Stimulated activated CD4-positive, alpha-beta T cell treated with anti-CD3 and anti-CD28 coated beads, TNF-alpha, amount 100 ng/mL, for 48 hours (primary cell): ENCODE results near the gene MAN1B1.

Experiments used
- DNase-seq, 3 donors: peaks; one replicate each; pipeline ENCODE4 v3.0.0-alpha.2; 2020; ENCODE audit warnings: low read depth in 3 of 3

Gene MAN1B1

DNA sequence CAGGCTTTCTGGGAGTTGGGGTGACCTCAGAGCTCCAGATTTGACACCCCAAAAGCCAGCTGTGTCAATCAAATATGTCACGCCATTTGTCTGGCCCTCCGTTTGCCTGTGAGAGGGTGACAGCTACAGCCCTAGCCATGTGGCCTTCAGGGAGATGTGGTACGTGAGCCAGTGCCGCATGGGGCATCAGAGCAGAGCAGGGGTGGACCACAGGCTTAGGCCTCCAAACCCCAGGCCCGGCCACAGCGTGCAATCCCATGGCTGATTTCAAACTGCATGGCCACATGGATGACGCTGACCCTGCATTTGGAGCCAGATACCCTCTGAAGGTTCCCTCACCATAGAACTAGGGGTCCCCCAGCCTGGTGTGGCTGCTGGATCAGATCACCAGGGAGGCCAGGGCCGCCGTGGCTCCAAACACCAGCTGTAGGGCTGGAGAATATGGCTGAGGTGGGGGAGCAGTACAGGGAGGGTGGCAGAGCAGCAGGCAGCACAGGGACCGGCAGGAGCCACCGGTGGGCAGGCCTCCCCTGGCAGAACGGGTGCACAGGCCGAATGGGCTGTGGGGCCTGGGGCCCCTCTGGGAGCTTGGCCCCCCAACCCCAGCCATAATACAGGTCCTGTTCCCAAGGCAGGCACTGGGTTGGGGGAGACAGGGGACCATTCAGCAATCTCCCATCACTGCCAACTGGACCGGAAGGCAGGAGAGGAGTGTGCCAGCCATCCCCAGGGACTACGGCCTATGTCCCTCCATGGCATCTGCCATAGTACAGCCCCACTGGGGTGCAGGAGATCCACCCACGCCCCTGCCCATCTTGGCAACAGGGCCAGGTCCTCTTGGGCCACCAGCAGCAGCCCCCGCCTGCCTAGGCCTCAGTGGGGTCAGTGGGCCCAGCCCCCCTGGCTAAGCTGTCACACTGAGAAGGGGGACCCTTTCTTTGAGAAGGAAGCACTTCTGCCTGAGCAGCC, 18.0 kb upstream of the MAN1B1 start:
- DNase-seq: no peak

DNA sequence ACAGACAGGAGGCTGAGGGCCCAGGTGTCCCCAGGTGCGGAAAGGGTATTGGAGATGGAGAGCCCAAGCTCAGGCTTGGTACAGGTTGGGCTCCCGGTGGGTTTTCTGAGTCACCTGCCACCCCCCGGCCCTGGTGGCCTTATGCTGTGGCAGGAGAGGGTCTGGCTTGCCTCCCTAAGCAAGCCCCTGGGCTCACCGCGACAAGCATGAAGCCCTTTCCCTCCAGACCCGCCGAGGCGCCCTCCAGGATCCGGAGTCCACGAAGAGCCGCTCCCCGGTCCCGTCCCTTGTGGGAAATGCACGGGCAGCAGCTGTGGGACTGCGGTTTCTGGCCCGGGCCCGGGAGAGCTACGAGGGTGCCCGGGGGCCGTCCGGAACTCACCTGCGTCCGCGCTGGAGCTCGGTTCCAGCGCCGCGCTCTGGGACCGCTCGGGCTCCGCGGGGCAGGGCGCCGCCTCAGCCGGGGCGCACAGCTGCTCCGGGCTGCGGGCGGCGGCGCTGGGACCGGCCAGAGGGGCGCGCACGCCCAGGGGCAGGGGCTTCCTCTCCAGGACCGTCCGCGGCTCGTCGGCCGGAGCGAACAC, 17.2 kb upstream of the MAN1B1 start:
- DNase-seq: no peak

DNA sequence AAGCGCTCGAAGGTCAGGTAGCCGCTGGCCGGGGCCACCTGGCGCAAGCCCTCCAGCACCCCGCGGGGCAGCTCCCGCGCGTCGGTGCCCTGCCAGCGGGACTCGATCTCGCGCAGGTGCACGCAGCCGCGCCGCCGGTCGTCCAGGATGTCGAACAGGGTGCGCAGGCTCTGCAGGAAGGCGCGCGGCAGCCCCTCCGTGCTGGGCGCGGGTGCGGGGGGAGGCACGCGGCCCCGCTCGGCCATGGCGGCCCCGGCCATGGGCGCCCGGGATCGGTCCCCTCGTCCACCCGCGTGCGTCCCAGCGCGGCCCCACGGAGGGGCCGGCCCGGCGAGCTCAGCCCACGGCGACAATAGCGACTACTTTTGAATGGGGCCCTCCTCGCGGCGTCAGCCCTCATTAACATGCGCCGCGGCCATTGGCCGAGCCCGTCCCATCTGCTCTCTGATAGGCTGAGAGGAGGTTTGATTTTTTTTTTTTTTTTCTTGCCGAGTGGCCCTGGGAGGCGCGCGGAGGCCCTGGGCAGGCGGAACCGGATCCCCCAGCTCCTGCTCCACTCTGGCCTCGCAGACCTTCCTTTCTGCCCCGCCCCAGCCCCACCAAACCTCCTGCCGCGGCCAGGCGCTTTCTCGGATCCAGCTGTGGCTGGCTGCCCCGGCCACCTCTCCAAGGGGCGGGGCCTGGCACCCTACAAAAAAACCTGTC, 16.4 kb upstream of the MAN1B1 start, which contains the start of gene SAPCD2:
TSS of gene SAPCD2 (minus strand) at position 357 of the 705 bp plus-strand sequence. CDS start at position 260, 97 bp downstream.
- DNase-seq: peak; percentile 61 to 73 (median 65)

DNA sequence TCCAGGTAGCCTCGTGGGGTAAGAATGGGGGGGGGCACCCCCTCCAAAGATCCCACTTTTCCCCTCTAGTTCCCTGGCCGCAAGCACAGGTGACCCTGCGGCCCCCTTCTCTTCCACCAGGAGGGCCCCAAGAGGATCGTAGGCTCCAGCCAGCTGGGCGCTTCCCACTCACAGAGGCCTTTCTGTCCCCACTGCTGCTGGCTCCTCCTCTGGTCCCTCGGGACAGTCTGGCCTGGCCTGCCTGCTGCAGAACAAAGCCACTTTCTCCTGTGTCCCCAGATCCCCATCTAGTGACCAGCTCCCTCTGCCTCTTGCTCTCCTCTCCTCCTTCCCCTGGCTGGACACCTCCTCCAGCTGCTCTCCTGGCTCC, 15.9 kb upstream of the MAN1B1 start:
- DNase-seq: no peak

DNA sequence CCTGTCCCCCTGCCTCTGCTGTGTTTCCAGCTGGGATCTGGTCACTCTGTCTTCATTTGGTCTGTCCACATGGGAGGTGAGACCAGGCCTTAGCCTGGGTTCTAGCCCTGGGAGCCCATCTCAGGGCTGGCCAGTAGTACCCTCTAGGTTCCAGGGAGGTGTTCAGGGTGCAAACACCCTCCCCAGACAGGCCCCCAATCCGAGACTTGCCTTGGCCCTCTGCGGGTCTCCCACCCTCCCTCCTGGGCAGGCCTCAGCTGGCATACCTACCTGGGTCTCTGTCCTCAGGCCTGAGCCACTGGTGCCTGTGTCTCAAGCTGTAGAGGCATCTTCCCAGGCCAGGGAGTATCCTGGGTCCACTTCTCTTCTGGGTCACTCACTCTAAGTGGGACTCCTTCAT, 15.5 kb upstream of the MAN1B1 start:
- DNase-seq: no peak

DNA sequence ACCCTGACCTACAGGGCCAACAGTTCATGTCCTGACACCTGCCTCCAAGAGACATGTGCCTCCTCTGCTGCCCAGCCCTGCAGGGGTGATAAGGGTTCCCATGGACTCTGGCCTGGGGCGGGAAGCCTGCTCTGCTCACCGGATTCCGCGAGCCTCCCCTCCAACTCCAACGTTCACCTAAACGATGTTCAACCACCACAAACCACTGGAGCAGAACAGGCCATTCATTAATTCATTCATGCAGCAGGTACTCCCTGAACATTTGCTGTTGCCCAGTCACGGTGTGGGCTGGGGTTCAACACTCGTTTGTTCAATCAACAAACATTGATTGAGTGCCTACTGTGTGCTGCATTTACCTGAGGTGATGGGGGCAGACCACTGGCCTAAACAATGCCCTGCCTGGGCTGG, 12.8 kb upstream of the MAN1B1 start:
- DNase-seq: no peak

DNA sequence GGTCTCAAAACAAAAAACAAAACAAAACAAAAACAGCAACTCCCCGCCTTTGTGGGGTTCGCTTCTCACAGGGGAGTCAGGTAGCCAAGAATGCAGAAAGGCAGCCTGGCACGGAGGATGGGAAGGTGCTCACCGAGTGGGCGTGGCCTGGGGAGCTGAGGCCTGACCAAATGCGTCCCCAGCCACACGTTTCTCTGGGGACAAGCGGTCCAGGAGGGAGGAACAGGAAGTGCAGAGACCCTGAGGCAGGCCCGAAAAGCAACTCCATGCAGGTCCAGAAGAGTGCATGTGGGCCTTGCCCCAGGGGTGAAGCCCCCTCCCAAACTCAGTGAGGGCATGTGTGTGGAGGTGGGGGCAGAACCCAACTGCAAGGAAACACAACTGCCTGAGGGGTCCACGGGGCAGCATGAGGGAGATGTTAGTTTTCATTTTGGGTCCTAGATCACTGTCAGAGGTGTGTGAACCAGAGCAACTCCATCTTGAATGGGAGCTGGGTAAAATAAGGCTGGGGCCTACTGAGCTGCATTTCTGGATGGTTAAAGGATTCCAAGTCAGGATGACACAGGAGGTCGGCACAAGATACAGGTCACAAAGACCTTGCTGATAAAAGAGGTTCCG, 12.0 kb upstream of the MAN1B1 start:
- DNase-seq: no peak

DNA sequence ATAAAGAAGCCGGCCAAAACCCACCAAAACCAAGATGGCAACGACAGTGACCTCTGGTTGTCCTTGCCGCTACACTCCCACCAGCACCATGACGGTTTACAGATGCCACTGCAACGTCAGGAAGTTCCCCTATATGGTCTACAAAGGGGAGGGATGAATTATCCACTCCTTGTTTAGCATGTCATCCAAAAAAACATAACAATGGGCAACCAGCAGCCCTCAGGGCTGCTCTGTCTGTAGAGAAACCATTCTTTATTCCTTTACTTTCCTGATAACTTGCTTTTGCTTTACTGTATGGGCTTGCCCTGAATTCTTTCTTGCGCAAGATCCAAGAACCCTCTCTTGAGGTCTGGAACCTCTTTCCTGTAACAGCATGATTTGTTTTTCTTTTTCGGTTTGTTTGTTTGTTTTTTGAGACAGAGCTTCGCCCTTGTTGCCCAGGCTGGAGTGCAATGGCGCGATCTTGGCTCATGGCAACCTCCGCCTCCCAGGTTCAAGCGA, 11.5 kb upstream of the MAN1B1 start:
- no peak for DNase-seq

DNA sequence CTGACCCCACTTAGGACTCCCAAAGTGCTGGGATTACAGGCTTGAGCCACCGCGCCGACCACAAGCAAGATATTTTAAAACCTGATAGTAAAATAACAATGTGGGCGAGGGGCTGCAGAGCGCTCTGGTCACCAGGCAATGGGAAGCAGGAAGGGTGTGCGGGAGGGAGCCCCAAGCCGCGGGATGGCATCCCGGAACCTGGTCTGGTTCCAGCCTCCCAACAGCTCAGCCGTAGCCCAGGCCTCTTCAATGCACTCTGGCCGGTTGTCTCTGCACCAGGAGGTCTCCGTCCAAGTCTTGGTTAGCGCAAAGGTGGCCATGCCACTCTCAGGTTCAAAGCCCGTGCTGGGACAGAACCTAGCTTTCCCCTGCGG, 10.2 kb upstream of the MAN1B1 start:
- no peak for DNase-seq

DNA sequence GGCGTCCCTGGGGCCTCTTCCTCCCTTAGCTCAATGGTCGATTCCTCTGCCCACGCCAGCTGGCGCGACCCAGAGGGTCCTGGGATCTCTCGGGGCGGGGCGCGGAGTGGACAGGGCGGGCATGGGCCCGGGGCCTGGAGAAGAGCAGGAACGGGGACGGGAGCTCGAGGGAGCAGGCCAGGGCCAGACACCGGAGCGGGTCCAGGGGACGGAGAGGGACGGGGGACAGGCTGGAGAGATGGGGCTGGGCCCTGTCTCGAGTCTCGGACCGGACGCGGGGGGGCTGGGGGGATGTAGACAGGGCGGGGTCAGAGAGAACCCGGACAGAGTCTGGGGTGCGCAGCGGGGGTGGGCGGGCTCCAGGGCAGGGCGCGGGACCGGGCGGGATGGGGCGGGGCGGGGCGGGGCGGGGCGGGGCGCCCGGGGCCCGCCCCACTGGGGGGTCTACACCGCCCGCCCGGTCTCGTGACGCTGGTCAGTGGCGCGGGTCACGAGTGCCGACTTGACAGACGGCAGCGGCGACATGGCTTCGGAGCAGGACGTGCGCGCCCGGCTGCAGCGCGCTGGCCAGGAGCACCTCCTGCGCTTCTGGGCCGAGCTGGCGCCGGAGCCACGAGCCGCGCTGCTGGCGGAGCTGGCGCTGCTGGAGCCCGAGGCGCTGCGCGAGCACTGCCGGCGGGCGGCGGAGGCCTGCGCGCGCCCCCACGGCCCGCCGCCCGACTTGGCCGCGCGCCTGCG, 9.6 kb upstream of the MAN1B1 start, which contains the start of gene UAP1L1:
TSS of gene UAP1L1 (plus strand) at position 508 of the 738 bp plus-strand sequence. CDS start at position 524, 16 bp downstream.
- DNase-seq: no peak

DNA sequence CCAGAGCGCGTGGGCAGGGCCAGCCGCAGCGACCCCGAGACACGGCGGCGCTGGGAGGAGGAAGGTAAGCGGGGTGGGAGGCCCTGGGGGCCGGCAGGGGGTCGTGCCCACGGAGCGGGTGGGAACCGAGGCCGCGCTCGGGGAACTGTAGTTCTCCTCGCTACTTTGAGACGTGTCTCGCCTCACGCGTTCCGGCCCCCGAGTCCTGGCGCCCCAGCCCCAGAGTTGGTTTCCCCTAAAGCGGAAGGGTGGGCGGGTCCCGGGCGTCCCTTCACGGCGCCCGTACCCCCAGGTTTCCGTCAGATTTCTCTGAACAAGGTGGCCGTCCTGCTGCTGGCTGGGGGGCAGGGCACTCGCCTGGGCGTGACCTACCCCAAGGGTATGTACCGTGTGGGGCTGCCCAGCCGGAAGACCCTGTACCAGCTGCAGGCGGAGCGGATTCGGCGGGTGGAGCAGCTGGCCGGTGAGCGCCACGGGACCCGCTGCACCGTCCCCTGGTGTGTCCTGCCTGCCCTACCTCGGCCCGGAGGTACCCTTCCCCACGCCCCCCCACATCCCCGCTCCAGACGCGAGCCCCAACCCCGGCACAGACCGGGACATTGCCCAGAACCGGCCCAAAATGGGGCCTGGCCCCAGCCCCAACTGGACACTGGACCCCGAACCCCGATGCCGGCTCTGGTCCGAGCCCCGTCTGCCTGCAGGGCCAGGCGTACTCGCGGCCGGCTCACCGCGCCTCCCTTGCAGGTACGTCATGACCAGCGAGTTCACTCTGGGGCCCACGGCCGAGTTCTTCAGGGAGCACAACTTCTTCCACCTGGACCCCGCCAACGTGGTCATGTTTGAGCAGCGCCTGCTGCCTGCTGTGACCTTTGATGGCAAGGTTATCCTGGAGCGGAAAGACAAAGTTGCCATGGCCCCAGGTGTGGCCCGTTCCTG, 8.8 kb upstream of the MAN1B1 start:
- no peak for DNase-seq

DNA sequence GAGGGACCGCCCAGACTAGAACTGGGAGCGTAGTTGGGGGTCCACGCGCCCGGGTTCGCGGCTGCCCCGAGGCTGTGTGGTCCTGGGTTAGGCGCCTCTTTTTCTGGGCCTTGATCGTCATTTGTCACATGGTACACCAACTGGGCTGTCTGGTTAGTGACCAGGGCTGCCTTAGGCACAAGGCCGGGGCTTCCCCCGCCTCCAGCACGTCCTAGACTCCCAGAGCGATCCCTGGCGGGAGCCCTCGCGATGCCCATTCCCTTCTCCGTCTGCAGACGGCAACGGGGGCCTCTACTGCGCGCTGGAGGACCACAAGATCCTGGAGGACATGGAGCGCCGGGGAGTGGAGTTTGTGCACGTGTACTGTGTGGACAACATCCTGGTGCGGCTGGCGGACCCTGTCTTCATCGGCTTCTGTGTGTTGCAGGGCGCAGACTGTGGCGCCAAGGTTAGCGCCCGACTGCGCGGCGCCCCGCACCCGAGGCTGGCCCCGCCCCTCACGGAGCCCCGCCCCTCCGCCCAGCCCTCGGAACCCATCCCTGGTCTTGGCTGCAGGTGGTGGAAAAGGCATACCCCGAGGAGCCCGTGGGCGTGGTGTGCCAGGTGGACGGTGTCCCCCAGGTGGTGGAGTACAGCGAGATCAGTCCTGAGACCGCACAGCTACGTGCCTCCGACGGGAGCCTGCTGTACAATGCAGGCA, 7.9 kb upstream of the MAN1B1 start:
- DNase-seq: no peak

DNA sequence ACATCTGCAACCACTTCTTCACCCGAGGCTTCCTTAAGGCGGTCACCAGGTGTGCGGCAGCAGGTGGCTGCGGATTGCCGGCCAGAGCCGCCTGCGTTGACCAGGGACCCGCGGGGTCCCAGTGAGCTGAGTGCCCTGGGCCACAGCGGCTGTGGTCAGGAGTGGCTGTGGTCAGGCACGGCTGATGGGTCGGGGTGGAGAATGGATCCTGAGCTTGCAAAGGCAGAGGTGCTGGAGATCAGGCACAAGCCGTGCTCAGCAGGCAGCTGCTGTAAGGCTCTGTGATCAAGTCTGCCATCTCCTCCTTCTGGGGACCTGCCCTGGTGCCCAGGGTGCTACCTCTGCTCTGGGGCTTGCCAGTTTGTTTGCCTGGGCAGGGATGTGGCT, 7.4 kb upstream of the MAN1B1 start:
- no peak for DNase-seq

DNA sequence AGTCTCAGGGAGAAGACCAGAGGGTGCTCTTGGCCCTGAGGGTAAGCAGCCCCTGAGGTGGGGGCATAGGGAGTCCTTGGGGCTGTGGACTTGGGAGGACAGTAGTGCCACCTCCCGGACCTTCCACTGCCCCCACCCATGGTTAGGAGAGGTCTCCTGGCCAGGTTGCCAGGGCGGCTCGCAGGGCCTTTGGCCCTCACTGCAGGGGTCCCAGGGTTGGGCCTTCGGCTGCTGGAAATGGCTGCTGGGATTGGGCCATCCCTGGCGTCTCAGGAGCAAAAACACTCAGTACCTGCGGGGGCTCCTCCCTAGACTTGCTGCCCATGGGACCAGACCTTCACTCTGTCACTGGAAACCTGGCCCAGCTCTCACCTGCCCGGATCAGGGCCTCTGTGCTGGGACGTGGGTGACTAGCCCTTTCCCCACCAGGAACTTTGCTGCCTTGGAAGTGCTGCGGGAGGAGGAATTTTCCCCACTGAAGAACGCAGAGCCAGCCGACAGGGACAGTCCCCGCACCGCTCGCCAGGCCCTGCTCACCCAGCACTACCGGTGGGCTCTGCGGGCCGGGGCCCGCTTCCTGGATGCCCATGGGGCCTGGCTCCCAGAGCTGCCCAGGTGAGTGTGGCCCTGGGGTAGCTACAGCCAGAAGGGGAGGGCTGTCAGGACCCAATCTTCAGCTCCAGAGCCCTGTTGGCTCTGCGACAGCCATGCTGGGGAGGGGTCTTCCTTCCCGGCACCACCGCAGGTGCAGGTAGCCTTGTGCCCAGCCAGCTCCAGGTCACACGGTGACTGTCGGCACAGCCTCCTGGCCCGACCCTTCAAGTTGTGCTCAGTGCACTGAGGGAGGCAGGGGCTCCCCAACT, 6.3 kb upstream of the MAN1B1 start:
- DNase-seq: no peak

DNA sequence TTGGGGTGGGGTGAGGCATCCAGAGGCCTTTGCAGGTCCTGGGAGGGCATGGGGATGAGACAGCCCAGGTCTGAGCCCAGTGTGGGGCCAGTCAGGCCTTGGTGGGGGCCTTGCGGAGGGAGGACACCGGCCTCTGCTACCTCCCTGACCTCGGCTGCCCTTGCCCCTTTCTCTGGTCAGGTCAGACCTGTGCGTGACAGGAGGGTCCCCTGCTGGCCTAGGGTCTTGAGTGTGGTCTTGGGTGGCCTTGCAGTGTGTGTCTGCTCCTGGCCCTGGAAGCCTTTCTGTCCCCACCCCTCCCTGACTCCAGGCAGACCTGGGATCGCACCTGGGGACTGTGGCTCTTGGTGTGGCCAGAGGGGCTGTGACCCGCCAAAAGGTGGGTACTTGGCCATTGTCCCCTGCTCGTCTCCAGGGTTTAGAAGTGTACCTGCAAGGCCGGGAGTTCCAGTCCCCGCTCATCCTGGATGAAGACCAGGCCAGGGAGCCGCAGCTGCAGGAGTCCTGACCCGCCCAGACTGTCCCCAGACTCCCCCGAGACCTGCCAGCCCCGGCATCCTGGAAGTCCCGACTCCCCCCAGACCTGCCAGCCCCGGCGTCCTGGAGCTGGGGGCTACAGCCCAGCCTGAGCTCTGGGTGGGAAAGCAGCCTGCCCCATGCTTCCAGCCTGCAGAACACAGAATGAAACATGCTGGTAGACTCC, 4.4 kb upstream of the MAN1B1 start:
- DNase-seq: no peak

DNA sequence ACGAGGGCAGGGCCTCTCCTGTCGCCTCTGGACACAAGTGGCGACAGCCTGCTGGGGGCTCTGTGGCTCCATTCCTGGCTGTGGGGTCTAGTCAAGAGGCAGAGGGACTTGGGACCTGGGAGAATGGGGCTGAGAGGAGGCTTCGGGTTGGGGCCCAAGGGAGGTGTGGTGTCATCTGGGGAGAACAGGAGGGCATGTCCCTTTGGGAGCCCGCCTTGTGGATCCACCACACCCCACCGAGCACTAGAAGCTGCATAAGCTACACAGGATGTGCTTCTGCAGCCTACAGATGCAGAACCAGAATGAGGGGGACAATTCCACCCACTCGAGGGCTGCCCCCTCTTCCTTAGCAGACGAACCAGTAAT, 3.9 kb upstream of the MAN1B1 start:
- DNase-seq: no peak

DNA sequence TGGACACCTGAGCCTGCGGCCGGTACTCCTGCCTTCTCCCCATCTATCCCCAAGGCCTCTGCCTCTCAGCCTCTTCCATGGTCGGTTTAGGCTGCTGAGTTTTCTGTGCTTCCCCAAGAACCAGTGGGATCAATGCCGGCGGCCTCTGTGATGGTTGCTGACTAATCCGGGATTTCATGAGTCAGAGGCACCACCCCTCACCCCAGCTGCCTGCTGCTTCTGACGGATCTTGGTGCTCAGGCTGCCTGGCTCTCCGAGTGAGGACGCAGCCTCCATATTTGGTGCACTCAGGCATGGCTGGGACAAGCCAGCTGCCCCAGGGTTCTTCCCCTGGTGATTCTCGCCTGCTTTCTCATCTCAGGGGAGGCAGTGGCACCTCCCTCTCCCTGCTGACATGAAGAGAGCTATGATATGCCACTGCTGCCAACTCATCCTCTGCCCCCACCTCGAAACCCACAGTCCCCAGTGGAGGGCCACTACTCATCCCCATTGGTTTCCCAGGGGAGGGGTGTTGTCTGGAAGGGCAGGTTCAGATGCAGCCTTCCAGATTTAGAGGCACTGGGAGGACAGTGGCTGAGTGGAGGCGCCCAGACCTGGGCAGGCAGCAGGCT, 3.3 kb upstream of the MAN1B1 start:
- DNase-seq: peak in 1 of 3 donors; percentile 27
